Osteoblast (primary cell): ENCODE results near the gene PRODH2. TPM values are rescaled to one million over a fixed set of nuclear protein-coding genes. Genes with fewer than 3 reads are reported as not detected.

Source experiments
- DNase-seq: peaks from one replicate; pipeline ENCODE4 v3.0.0; 2011; ENCODE audit warnings: low spot score, mixed read lengths; ENCODE audit not compliant: insufficient read length; ENCODE audit errors: missing footprints
- H2AFZ ChIP-seq: 2 replicates; pipeline ENCODE4 v1.6.0; 2011; ENCODE audit warnings: mild to moderate bottlenecking, low read length
- H3K27ac ChIP-seq: 2 replicates; pipeline ENCODE4 v1.5.1; 2011; ENCODE audit warnings: mild to moderate bottlenecking, low read depth, low read length, moderate library complexity
- H3K27me3 ChIP-seq: 2 replicates; pipeline ENCODE4 v1.6.0; 2012; ENCODE audit warnings: mild to moderate bottlenecking, control low read depth, inconsistent platforms, low read length, moderate library complexity; ENCODE audit not compliant: insufficient read depth
- H3K36me3 ChIP-seq: 2 replicates; pipeline ENCODE4 v1.5.1; 2011; ENCODE audit warnings: mild to moderate bottlenecking, low read length, control low read depth, moderate library complexity; ENCODE audit not compliant: insufficient read depth
- H3K4me1 ChIP-seq: 2 replicates; pipeline ENCODE4 v1.5.1; 2011; ENCODE audit warnings: mild to moderate bottlenecking, low read length, control low read depth, moderate library complexity; ENCODE audit not compliant: insufficient read depth
- H3K4me2 ChIP-seq: 2 replicates; pipeline ENCODE4 v1.6.0; 2011; ENCODE audit warnings: mild to moderate bottlenecking, low read length; ENCODE audit not compliant: insufficient read depth
- H3K4me3 ChIP-seq: fragments of 200-600 bp; sonication (generic); 3 replicates; pipeline ENCODE4 v1.5.1; 2012; ENCODE audit warnings: mild to moderate bottlenecking, low read length, inconsistent platforms; ENCODE audit not compliant: insufficient read depth
- H3K79me2 ChIP-seq: 2 replicates; pipeline ENCODE4 v1.6.0; 2012; ENCODE audit warnings: mild to moderate bottlenecking, low read length, control low read depth, inconsistent platforms; ENCODE audit not compliant: insufficient read depth
- H3K9me3 ChIP-seq: 2 replicates; pipeline ENCODE4 v1.5.1; 2011; ENCODE audit warnings: low read depth, low read length, control low read depth
- H4K20me1 ChIP-seq: 2 replicates; pipeline ENCODE4 v1.6.0; 2012; ENCODE audit warnings: mild to moderate bottlenecking, low read length, control low read depth; ENCODE audit not compliant: insufficient read depth
- CTCF ChIP-seq: IDR thresholded peaks from 2 replicates; pipeline ENCODE4 v1.5.1; 2011; ENCODE audit warnings: mild to moderate bottlenecking, low read depth, low read length, moderate library complexity; ENCODE audit errors: extremely low read depth
- total RNA-seq: library from RNA; depleted of rRNA; stranded (reverse); fragments of >200 nt; gene quantifications from 2 replicates; pipeline ENCODE4 v1.2.3, GENCODE V29; 2012

The PRODH2 gene
- total RNA-seq, 1 donor, result not detected

DNA sequence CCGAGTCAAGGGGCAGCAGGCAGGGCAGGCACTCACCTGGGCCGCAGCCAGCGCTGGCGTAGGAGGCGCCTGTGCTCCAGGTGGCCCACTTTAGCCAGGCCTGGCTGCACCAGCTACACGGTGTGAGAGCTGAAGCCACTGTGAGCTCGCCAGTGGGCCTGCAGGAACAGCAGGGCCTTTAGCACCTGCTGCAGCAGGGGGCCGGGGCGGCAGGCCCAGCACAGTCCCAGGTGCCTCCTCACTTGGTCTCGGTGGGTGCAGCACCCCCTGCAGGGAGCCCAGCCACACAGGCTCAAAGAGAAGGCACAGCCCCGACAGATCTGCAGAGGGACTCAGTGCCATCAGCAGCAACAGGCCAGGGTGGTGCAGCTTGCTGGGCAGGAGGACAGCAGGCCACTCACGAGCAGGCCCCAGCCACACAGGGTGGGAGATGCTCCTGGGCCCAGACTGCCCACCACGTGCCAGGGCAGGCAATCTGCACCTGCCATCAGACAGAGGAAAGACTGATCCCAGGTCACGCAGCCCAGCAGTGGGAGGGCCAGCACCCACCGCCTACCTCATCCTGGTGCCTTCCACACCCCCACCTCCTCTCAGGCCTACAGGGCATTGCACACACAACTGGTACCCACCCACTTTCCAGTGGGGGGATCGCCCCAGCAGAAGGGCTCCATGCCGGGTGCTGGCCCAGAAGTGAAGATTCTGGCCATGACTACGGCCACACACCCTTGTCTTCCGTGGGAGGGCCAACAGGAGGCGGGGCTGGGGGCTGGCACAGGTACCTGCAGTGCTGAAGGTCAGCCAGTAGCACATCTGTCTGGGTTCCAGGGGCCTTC is 21.4 kb downstream of the PRODH2 start:
- Histone ChIP-seq H4K20me1 (no peaks in the 10 kb centered on the region), H3K4me2 (no peak overlapping the region), H3K9me3 (no peaks in the 10 kb centered on the region), H3K4me1 (peaks cover 2% of the 10 kb centered on the region), H3K4me3 (no peak overlapping the region), H3K79me2 (no peaks in the 10 kb centered on the region), H3K27ac (no peak overlapping the region), H3K27me3 (peaks cover 14% of the 10 kb centered on the region), H2AFZ (no peak overlapping the region), H3K36me3 (no peaks in the 10 kb centered on the region)
- TF ChIP-seq CTCF, result no peak
- peak; percentile 84 for DNase-seq

DNA sequence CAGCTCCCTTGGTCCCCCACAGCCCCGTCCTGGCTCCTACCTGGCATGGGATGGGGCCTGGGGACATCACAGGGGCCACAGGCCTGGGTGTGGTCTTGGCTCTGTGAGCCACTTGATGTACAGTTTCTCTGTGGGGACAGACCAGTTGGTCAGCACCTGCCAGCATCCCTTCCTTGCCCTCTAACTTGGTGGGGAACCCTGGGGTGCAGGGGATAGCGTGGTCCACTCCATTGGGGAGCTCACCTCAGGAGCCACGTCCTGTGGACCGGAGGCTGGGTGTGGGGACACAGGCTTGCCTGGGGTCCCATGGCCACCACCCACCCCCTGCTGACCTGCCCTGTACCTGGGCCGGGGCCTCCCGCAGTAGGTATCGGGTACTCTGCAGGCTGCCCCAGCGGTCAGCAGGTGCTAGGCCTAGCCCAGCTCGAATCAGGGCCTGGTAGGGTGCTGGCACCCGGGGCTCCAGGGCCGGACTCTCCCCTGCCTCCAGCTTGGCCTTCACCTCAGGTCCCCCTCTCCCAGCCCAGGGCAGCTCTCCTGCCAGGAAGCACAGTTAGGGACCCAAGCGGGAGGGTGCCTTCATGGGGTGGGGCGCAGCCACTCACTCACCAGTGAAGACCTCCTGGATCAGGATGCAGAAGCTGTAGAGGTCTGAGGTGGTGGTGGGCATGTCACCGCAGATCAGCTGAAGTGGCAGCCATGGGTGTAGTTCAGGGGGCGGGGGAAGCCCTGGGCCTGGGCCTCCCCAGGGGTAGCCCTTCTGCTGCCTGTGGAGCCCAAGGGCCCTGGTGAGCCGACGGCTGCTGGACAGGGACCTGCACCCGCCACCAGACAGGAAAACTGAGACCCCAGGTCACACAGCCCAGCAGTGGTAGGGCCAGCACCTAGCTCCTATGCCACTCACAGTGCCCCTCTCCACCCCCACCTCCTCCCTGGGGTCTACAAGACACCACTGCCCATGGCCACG is 22.4 kb downstream of the PRODH2 start:
- DNase-seq, result peak; percentile 67
- Histone ChIP-seq H3K27me3 (peaks cover 5% of the 10 kb centered on the region), H3K9me3 (no peaks in the 10 kb centered on the region), H4K20me1 (no peaks in the 10 kb centered on the region), H3K4me2 (no peak overlapping the region), H3K36me3 (no peaks in the 10 kb centered on the region), H3K79me2 (no peaks in the 10 kb centered on the region), H3K4me1 (peaks cover 2% of the 10 kb centered on the region), H2AFZ (no peak overlapping the region), H3K27ac (no peak overlapping the region), H3K4me3 (no peak overlapping the region)
- no peak for TF ChIP-seq CTCF

GRCh38 chr19:35789195-35789977 is 23.3 kb downstream of the PRODH2 start:
- no peaks in the 10 kb centered on the region for H3K79me2 ChIP-seq
- H3K4me2 ChIP-seq, result no peak overlapping the region
- H3K27ac ChIP-seq, result no peak overlapping the region
- H3K4me3 ChIP-seq, result no peak overlapping the region
- no peaks in the 10 kb centered on the region for H4K20me1 ChIP-seq
- no peaks in the 10 kb centered on the region for H3K36me3 ChIP-seq
- H2AFZ ChIP-seq, result no peak overlapping the region
- no peaks in the 10 kb centered on the region for H3K27me3 ChIP-seq
- TF ChIP-seq CTCF, result no peak
- H3K4me1 ChIP-seq, result peaks cover 2% of the 10 kb centered on the region
- H3K9me3 ChIP-seq, result no peaks in the 10 kb centered on the region
- peak; percentile 73 for DNase-seq
